HG02763 (cell line): Measurements from ENCODE around the gene ATXN1.
"Not testable (repeated sequence)": the region's sequence is repeated elsewhere in the genome, so short reads cannot be mapped to it uniquely, and the experiment has no call there.

ENCODE experiments used
- ATAC-seq: cut with Tn5 transposase; IDR thresholded peaks from one replicate; pipeline ENCODE4 v1.9.1; 2021; ENCODE audit warnings: mild to moderate bottlenecking, moderate library complexity; ENCODE audit not compliant: unreplicated experiment

The ATXN1 gene

GRCh38 chr6:16548121-16548520 lies 213.1 kb downstream of the ATXN1 start:
- ATAC-seq, result no peak

GRCh38 chr6:16547587-16547986 lies 213.7 kb downstream of the ATXN1 start:
- ATAC-seq, result no peak

- no peak for ATAC-seq
These were observed 214.4 kb downstream of the ATXN1 start for GRCh38 chr6:16546861-16547260.

- no peak for ATAC-seq
These were observed 215.9 kb downstream of the ATXN1 start for GRCh38 chr6:16545382-16545781.

- ATAC-seq, result no peak
These were observed 216.7 kb downstream of the ATXN1 start for GRCh38 chr6:16544521-16544920.

GRCh38 chr6:16544006-16544405 lies 217.3 kb downstream of the ATXN1 start:
- no peak for ATAC-seq

- ATAC-seq, result no peak
These were observed 217.7 kb downstream of the ATXN1 start for GRCh38 chr6:16543521-16543920.

GRCh38 chr6:16542070-16542469 lies 219.2 kb downstream of the ATXN1 start:
- ATAC-seq, result no peak

GRCh38 chr6:16540804-16541752 lies 220.2 kb downstream of the ATXN1 start:
- peak; percentile 70 for ATAC-seq

- ATAC-seq, result not testable (repeated sequence)
These were observed 220.9 kb downstream of the ATXN1 start for GRCh38 chr6:16540383-16540782.

GRCh38 chr6:16539086-16539931 lies 222.0 kb downstream of the ATXN1 start:
- no peak for ATAC-seq

- no peak for ATAC-seq
These were observed 225.7 kb downstream of the ATXN1 start for GRCh38 chr6:16535564-16535963.

- no peak for ATAC-seq
These were observed 227.5 kb downstream of the ATXN1 start for GRCh38 chr6:16533721-16534136.

GRCh38 chr6:16533210-16533609 lies 228.1 kb downstream of the ATXN1 start:
- no peak for ATAC-seq

- ATAC-seq, result no peak
These were observed 233.6 kb downstream of the ATXN1 start for GRCh38 chr6:16527691-16528090.

- no peak for ATAC-seq
These were observed 236.9 kb downstream of the ATXN1 start for GRCh38 chr6:16524380-16524707.

- ATAC-seq, result no peak
These were observed 237.5 kb downstream of the ATXN1 start for GRCh38 chr6:16523606-16524379.

GRCh38 chr6:16522937-16523336 lies 238.3 kb downstream of the ATXN1 start:
- no peak for ATAC-seq

GRCh38 chr6:16521528-16521927 lies 239.7 kb downstream of the ATXN1 start:
- no peak for ATAC-seq

GRCh38 chr6:16519265-16520242 lies 241.7 kb downstream of the ATXN1 start:
- ATAC-seq, result no peak
